GM12874 (cell line): ENCODE measurements around the gene CHID1.
A peak's percentile ranks its signal among the peaks of the same experiment; 100 is the strongest.

Experiments
- TF ChIP-seq, protein P1 (sequence below): IDR thresholded peaks from 2 replicates; pipeline ENCODE4 v1.5.1; 2011; ENCODE audit warnings: low read depth, mild to moderate bottlenecking, control low read depth, low read length, moderate library complexity; ENCODE audit not compliant: insufficient read depth

The CHID1 gene

DNA sequence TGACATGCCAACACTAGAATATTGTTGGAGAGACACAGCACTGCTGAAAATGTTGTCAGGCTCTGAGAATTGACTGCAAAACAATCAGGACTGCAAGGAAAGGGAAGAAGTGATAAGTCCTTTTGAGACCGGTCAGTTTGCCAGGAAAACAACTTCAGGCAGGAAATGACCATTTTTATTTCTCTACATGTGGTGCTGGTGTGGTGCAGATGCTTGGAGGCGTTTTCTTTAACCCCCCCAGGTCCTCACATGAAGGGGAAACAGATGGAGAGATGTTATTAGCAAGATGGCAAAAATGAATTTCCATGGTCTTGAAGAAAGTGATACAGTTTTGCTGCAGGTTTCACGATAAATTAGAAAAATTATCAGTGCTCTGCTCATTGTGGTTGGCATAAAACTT is 20.8 kb upstream of the CHID1 start:
- TF ChIP-seq, protein P1, sequence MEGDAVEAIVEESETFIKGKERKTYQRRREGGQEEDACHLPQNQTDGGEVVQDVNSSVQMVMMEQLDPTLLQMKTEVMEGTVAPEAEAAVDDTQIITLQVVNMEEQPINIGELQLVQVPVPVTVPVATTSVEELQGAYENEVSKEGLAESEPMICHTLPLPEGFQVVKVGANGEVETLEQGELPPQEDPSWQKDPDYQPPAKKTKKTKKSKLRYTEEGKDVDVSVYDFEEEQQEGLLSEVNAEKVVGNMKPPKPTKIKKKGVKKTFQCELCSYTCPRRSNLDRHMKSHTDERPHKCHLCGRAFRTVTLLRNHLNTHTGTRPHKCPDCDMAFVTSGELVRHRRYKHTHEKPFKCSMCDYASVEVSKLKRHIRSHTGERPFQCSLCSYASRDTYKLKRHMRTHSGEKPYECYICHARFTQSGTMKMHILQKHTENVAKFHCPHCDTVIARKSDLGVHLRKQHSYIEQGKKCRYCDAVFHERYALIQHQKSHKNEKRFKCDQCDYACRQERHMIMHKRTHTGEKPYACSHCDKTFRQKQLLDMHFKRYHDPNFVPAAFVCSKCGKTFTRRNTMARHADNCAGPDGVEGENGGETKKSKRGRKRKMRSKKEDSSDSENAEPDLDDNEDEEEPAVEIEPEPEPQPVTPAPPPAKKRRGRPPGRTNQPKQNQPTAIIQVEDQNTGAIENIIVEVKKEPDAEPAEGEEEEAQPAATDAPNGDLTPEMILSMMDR, result no peak

- TF ChIP-seq, protein P1, result no peak
Observed at GRCh38 chr11:929405-929804, 18.8 kb upstream of the CHID1 start.

DNA sequence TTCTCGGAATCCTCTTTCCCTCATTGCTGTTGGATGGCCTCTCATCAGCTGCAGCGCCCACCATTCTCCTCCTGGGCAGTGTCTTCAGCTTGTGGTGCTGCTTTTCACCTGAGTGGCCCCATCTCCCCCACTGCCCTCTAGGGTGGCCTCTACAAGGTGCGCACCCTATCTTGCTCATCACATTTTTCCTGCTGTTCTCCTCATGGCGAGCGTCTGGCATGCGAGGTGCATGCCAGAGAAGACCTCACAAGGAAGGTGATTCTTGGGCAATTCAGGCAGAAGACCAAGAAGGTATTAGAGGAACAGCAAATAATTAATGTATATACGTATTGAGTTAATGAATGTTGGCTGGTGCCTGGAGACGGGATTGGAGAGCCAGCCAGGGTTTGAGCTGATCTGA is 18.2 kb upstream of the CHID1 start:
- TF ChIP-seq, protein P1, result no peak

GRCh38 chr11:927871-928270 is 17.3 kb upstream of the CHID1 start:
- TF ChIP-seq, protein P1, result no peak

DNA sequence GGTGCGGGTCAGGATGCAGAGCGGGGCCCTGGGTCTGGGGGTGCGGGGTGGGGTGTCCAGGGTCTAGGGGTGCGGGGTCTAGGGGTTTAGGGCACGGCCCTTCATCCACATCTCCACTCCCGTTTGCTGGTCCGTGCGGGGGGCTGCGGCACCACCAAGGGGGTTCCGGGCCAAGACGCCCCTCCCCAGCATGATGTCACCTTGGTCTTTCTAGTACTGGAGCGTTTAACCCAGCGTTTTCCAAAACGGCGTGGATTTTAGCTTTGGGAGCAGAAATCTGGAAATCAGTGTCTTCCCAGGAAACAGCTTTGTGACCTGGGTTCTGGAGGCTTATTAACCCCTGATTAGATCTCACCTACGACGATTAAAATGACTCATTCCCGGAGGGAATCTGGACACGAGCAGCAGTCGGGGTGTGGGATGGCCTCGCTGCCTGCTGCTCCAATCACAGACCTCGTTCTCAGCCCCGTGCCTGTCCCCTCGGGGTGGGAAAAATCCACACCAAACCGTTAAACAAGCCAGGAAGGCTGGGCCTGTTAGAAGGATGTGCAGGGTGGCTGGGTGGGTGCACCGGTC is 15.8 kb upstream of the CHID1 start:
- TF ChIP-seq, protein P1, result no peak

DNA sequence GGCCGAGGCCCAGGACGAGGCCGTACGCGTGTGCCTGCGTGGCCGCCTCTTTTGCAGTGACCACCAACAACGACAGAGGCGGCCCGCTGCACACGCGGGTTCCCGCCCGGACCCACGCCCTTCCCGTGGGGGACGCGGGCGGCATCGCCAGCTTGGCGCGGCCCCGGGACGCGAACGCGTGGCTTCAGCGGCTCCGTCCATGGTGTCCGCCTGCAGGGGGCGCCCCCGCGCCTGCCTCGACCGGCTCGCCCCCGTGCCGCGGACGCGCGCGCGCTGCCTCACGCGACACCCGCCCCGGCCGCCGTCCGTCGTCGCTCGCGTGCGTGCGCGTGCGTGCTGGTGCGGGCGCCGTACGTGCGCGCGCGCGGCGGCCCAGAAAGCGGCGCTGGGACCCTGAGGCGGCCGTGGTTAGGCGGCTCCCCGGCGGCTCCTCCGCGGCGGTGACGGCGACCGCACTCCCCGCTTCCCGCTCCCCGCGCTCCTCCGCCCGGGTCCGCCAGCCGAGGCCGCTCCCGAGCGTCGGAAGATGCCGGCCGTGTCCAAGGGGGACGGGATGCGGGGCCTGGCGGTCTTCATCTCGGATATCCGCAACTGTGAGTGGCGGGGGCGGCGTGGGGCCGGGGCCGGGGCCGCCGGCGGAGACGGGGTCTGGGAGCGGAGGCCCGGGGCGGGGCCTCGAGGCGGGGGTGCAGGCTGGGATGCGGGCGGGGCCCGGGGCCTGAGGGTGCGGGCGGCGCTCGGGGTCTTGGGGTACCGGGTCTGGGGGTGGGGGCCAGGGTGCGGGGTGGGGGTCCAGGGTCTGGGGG is 15.1 kb upstream of the CHID1 start, which contains the start of gene AP2A2:
Gene AP2A2, plus strand, starts transcription at position 375 of the 806 bp plus-strand sequence. Its CDS starts 152 bp downstream, at position 527.
- TF ChIP-seq, protein P1, result peak; percentile 88

GRCh38 chr11:925158-925495 is 14.5 kb upstream of the CHID1 start:
- TF ChIP-seq, protein P1, result no peak
